ENCODE measurements around the gene RCN2.

The RCN2 gene

GRCh38 chr15:76974456-76975036 is 43.0 kb downstream of the RCN2 start:
- TF ChIP-seq, protein P1, sequence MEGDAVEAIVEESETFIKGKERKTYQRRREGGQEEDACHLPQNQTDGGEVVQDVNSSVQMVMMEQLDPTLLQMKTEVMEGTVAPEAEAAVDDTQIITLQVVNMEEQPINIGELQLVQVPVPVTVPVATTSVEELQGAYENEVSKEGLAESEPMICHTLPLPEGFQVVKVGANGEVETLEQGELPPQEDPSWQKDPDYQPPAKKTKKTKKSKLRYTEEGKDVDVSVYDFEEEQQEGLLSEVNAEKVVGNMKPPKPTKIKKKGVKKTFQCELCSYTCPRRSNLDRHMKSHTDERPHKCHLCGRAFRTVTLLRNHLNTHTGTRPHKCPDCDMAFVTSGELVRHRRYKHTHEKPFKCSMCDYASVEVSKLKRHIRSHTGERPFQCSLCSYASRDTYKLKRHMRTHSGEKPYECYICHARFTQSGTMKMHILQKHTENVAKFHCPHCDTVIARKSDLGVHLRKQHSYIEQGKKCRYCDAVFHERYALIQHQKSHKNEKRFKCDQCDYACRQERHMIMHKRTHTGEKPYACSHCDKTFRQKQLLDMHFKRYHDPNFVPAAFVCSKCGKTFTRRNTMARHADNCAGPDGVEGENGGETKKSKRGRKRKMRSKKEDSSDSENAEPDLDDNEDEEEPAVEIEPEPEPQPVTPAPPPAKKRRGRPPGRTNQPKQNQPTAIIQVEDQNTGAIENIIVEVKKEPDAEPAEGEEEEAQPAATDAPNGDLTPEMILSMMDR (IDR thresholded peaks at IDR 0.05; ENCODE audit: low read length, missing control alignments), result no peak
- DNase-seq (ENCODE audit: low read depth), result no peak
- no peak overlapping the region for H3K4me3 ChIP-seq (replicated peaks; ENCODE audit: low read depth, low read length)

GRCh38 chr15:76976141-76976540 is 44.6 kb downstream of the RCN2 start:
- TF ChIP-seq, protein P1 (IDR thresholded peaks at IDR 0.05; ENCODE audit: low read length, missing control alignments), result no peak
- H3K4me3 ChIP-seq (replicated peaks; ENCODE audit: low read depth, low read length), result no peak overlapping the region
- DNase-seq (ENCODE audit: low read depth), result no peak

- TF ChIP-seq, protein P1 (IDR thresholded peaks at IDR 0.05; ENCODE audit: low read length, missing control alignments), result no peak
- DNase-seq (ENCODE audit: low read depth), result no peak
- H3K4me3 ChIP-seq (replicated peaks; ENCODE audit: low read depth, low read length), result no peak overlapping the region
Observed at GRCh38 chr15:76976572-76977270, 45.2 kb downstream of the RCN2 start.

GRCh38 chr15:76978522-76979330 is 47.2 kb downstream of the RCN2 start:
- TF ChIP-seq, protein P1 (IDR thresholded peaks at IDR 0.05; ENCODE audit: low read length, missing control alignments), result no peak
- DNase-seq (ENCODE audit: low read depth), result no peak
- no peak overlapping the region for H3K4me3 ChIP-seq (replicated peaks; ENCODE audit: low read depth, low read length)

GRCh38 chr15:76979331-76979925 is 47.9 kb downstream of the RCN2 start:
- DNase-seq (ENCODE audit: low read depth), result no peak
- TF ChIP-seq, protein P1 (IDR thresholded peaks at IDR 0.05; ENCODE audit: low read length, missing control alignments), result no peak
- no peak overlapping the region for H3K4me3 ChIP-seq (replicated peaks; ENCODE audit: low read depth, low read length)

GRCh38 chr15:76979996-76980520 is 48.5 kb downstream of the RCN2 start:
- no peak overlapping the region for H3K4me3 ChIP-seq (replicated peaks; ENCODE audit: low read depth, low read length)
- DNase-seq (ENCODE audit: low read depth), result no peak
- TF ChIP-seq, protein P1 (IDR thresholded peaks at IDR 0.05; ENCODE audit: low read length, missing control alignments), result no peak

Data from fibroblast of pulmonary artery (primary cell).